Karpas-422 (cell line): ENCODE data around the gene OR6F1. TPM values are rescaled to one million over a fixed set of nuclear protein-coding genes. Genes with fewer than 3 reads are reported as not detected.

Source experiments
- DNase-seq: peaks from one replicate; pipeline ENCODE4 v3.0.0-alpha.2; 2015
- H2AFZ ChIP-seq: fragments of 200-600 bp; sonication (generic); 2 replicates; pipeline ENCODE4 v1.6.1; 2014; ENCODE audit warnings: antibody characterized with exemption, low read length, mixed read lengths
- H3K27ac ChIP-seq: fragments of 200-600 bp; sonication (generic); 2 replicates; pipeline ENCODE4 v1.5.1; 2014; ENCODE audit warnings: mild to moderate bottlenecking, low read length, moderate library complexity
- H3K27me3 ChIP-seq: fragments of 200-600 bp; sonication (generic); 2 replicates; pipeline ENCODE4 v1.6.1; 2014; ENCODE audit warnings: low read length, mixed read lengths
- H3K36me3 ChIP-seq: fragments of 200-600 bp; sonication (generic); 2 replicates; pipeline ENCODE4 v1.6.1; 2014; ENCODE audit warnings: low read length, mixed read lengths; ENCODE audit not compliant: insufficient read depth
- H3K4me1 ChIP-seq: fragments of 200-600 bp; sonication (generic); 2 replicates; pipeline ENCODE4 v1.6.1; 2014; ENCODE audit warnings: mild to moderate bottlenecking, low read length, mixed read lengths
- H3K4me2 ChIP-seq: fragments of 200-600 bp; sonication (generic); 2 replicates; pipeline ENCODE4 v1.6.1; 2014; ENCODE audit warnings: low read length, low read depth, mild to moderate bottlenecking; ENCODE audit not compliant: poor library complexity, severe bottlenecking
- H3K4me3 ChIP-seq: fragments of 200-600 bp; sonication (generic); 2 replicates; pipeline ENCODE4 v1.5.1; 2014; ENCODE audit warnings: mild to moderate bottlenecking, antibody characterized with exemption, low read length, mixed read lengths
- H3K79me2 ChIP-seq: fragments of 200-600 bp; sonication (generic); 2 replicates; pipeline ENCODE4 v1.6.1; 2014; ENCODE audit warnings: mild to moderate bottlenecking, low read length, mixed read lengths
- H3K9ac ChIP-seq: fragments of 200-600 bp; sonication (generic); 2 replicates; pipeline ENCODE4 v1.6.0; 2014; ENCODE audit warnings: low read length
- H3K9me2 ChIP-seq: fragments of 200-600 bp; sonication (generic), shearing (Covaris generic); replicated peaks from 2 replicates; pipeline ENCODE4 v1.6.0; 2014; ENCODE audit warnings: mild to moderate bottlenecking, low read length, moderate library complexity; ENCODE audit not compliant: insufficient read depth
- H3K9me3 ChIP-seq: fragments of 300-700, 200-600 bp; sonication (generic); 2 replicates; pipeline ENCODE4 v1.6.1; 2014; ENCODE audit warnings: low read length, mixed read lengths
- H4K20me1 ChIP-seq: fragments of 200-600 bp; sonication (generic); 2 replicates; pipeline ENCODE4 v1.6.1; 2014; ENCODE audit warnings: mild to moderate bottlenecking, antibody characterized with exemption, low read length, low read depth; ENCODE audit not compliant: insufficient read depth
- total RNA-seq: library from RNA; depleted of rRNA; stranded (reverse); fragments of >200 nt; shearing (Covaris generic); gene quantifications from 2 replicates; pipeline ENCODE4 v1.2.3, GENCODE V29; 2014; ENCODE audit warnings: low replicate concordance; rRNA removed

The OR6F1 gene
- total RNA-seq, 1 experiment from 2014 or later = not detected

DNA sequence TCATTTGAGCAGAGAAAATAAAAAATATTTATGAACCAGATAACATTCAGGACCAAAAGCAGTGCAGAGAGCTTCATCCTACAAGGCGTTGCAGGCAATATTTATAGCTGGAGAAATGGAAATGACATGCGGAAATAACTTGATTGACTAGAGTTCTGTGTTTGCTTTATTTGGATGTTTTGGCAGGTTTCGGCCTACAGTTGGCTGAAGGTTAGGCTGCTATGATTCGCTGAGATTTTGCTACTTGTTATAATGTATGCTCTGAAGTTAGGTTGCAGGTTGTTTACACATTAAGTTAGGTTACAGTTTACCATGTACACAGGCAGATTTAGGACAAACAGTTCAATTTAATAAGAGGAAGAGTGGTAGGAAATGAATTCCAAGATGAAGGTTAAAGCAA, 36.3 kb downstream of the OR6F1 start:
- H3K4me2 ChIP-seq = no peak overlapping the region
- no peaks in the 10 kb centered on the region for H3K36me3 ChIP-seq
- no peaks in the 10 kb centered on the region for H4K20me1 ChIP-seq
- DNase-seq = no peak
- no peaks in the 10 kb centered on the region for H3K9me3 ChIP-seq
- no peak overlapping the region for H2AFZ ChIP-seq
- H3K4me3 ChIP-seq = no peak overlapping the region
- no peak overlapping the region for H3K27ac ChIP-seq
- H3K4me1 ChIP-seq = no peaks in the 10 kb centered on the region
- H3K79me2 ChIP-seq = no peaks in the 10 kb centered on the region
- H3K27me3 ChIP-seq = no peaks in the 10 kb centered on the region
- H3K9ac ChIP-seq = no peak overlapping the region
- H3K9me2 ChIP-seq = no peaks in the 10 kb centered on the region

DNA sequence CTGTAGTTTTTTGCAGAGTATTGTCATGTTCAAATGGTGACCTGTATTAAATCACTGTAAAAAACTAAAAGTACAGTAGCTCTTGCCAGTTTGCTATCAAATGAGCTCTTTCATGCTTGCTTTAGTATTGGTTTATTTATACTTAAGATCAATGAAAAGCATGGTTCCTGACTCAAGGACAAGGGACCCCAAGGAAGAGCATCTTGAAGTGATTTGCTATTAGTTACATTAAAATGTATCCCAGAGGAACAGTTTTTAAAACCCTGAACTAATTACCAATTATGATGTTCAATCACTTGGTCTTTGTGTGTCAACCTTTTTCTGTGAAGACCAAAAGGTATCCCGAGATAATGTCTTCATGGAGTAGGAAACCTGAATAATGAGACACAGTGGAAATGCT, 36.8 kb downstream of the OR6F1 start, which contains the start of gene OR13G1:
Gene OR13G1, minus strand, starts transcription at position 101 of the 400 bp plus-strand sequence. CDS start 6,698 bp downstream, outside the sequence.
- Histone ChIP-seq H2AFZ (no peak within 1 kb of the TSS), H3K4me3 (no peak within 1 kb of the TSS), H3K4me2 (no peak within 1 kb of the TSS), H3K9me3 (no peaks in the 10 kb centered on the region), H3K4me1 (no peaks in the 10 kb centered on the region), H3K9ac (no peak within 1 kb of the TSS), H3K9me2 (no peaks in the 10 kb centered on the region), H3K27me3 (no peaks in the 10 kb centered on the region), H3K27ac (no peak within 1 kb of the TSS), H3K36me3 (no peaks in the 10 kb centered on the region), H4K20me1 (no peaks in the 10 kb centered on the region), H3K79me2 (no peaks in the 10 kb centered on the region)
- DNase-seq = no peak

DNA sequence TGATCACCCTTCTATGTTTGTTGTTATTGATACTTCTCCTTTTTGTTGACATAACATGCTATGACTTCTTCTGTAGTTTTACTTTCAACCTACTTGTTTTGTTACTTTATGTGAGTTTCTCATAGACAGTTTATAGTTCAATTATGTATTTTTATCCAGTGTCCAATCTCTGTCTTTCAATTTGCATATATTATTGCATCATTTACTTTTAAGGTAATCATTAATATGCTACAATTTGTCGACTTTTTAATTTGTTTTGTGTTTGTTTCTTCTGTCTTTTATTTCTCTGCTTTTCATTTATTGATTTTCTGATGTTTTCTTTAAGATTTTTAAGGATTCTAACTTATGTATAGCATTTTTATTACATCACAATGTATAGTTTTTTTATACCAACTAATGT, 47.2 kb downstream of the OR6F1 start:
- no peaks in the 10 kb centered on the region for H4K20me1 ChIP-seq
- no peaks in the 10 kb centered on the region for H3K79me2 ChIP-seq
- no peaks in the 10 kb centered on the region for H3K27me3 ChIP-seq
- no peaks in the 10 kb centered on the region for H3K36me3 ChIP-seq
- H2AFZ ChIP-seq = no peak overlapping the region
- DNase-seq = no peak
- no peaks in the 10 kb centered on the region for H3K9me3 ChIP-seq
- H3K4me1 ChIP-seq = no peaks in the 10 kb centered on the region
- no peak overlapping the region for H3K4me2 ChIP-seq
- H3K27ac ChIP-seq = no peak overlapping the region
- H3K4me3 ChIP-seq = no peak overlapping the region
- H3K9ac ChIP-seq = no peak overlapping the region
- H3K9me2 ChIP-seq = no peaks in the 10 kb centered on the region

Other genes starting within 250 kb of the OR6F1 start
- not detected in 2 replicates for gene OR2C3, start 180.2 kb downstream of the OR6F1 start, total RNA-seq
- gene GCSAML, start 167.5 kb downstream of the OR6F1 start, total RNA-seq = not detected in 2 replicates
- not detected in 2 replicates for gene OR2G2, start 128.3 kb downstream of the OR6F1 start, total RNA-seq
- gene OR2G3, start 111.1 kb downstream of the OR6F1 start, total RNA-seq = not detected in 2 replicates
- gene OR13G1, start 36.9 kb downstream of the OR6F1 start, total RNA-seq = not detected in 2 replicates
- not detected in 2 replicates for gene OR14K1, start 22.0 kb upstream of the OR6F1 start, total RNA-seq
- gene OR14A2, start 31.5 kb upstream of the OR6F1 start, total RNA-seq = not detected in 2 replicates
- not detected in 2 replicates for gene OR1C1, start 43.9 kb upstream of the OR6F1 start, total RNA-seq
- not detected in 2 replicates for gene OR14A16, start 107.5 kb upstream of the OR6F1 start, total RNA-seq
- gene OR11L1, start 125.2 kb upstream of the OR6F1 start, total RNA-seq = not detected in 2 replicates
- gene TRIM58, start 140.5 kb upstream of the OR6F1 start, total RNA-seq = not detected in 2 replicates
- not detected in 2 replicates for gene OR2W3, start 178.9 kb upstream of the OR6F1 start, total RNA-seq
- gene OR2T8, start 203.6 kb upstream of the OR6F1 start, total RNA-seq = not detected in 2 replicates
- gene OR2AJ1, start 208.2 kb upstream of the OR6F1 start, total RNA-seq = not detected in 2 replicates
- gene OR2L8, start 232.2 kb upstream of the OR6F1 start, total RNA-seq = not detected in 2 replicates
- 0.22 TPM in 1 of 2 replicates, not detected in the other for gene OR2AK2, start 248.6 kb upstream of the OR6F1 start, total RNA-seq